Fibroblast of the aortic adventitia (primary cell): ENCODE measurements around the gene TEC. TPM values are rescaled to one million over a fixed set of nuclear protein-coding genes. Genes with fewer than 3 reads are reported as not detected.

Experiments
- DNase-seq: peaks from one replicate; pipeline ENCODE4 v3.0.0-alpha.2; 2010; ENCODE audit warnings: low read depth
- H3K4me3 ChIP-seq: 2 replicates; pipeline ENCODE4 v1.5.1; 2011; ENCODE audit warnings: low read depth, mild to moderate bottlenecking, control low read depth, low read length, moderate library complexity
- total RNA-seq: library from RNA; depleted of rRNA; stranded (reverse); fragments of >200 nt; gene quantifications from 2 replicates; pipeline ENCODE4 v1.2.3, GENCODE V29; 2012; ENCODE audit warnings: low replicate concordance
- TF ChIP-seq, protein P1 (sequence below): IDR thresholded peaks from 2 replicates; pipeline ENCODE4 v1.5.1; 2011; ENCODE audit warnings: mild to moderate bottlenecking, low read length, control low read depth, inconsistent platforms; ENCODE audit not compliant: insufficient read depth

Gene TEC
- total RNA-seq, 1 donor, result 0.72 TPM

- no peak overlapping the region for H3K4me3 ChIP-seq
- DNase-seq, result no peak
- TF ChIP-seq, protein P1, sequence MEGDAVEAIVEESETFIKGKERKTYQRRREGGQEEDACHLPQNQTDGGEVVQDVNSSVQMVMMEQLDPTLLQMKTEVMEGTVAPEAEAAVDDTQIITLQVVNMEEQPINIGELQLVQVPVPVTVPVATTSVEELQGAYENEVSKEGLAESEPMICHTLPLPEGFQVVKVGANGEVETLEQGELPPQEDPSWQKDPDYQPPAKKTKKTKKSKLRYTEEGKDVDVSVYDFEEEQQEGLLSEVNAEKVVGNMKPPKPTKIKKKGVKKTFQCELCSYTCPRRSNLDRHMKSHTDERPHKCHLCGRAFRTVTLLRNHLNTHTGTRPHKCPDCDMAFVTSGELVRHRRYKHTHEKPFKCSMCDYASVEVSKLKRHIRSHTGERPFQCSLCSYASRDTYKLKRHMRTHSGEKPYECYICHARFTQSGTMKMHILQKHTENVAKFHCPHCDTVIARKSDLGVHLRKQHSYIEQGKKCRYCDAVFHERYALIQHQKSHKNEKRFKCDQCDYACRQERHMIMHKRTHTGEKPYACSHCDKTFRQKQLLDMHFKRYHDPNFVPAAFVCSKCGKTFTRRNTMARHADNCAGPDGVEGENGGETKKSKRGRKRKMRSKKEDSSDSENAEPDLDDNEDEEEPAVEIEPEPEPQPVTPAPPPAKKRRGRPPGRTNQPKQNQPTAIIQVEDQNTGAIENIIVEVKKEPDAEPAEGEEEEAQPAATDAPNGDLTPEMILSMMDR, result no peak
These were observed 89.4 kb downstream of the TEC start for GRCh38 chr4:48180234-48180633.

DNA sequence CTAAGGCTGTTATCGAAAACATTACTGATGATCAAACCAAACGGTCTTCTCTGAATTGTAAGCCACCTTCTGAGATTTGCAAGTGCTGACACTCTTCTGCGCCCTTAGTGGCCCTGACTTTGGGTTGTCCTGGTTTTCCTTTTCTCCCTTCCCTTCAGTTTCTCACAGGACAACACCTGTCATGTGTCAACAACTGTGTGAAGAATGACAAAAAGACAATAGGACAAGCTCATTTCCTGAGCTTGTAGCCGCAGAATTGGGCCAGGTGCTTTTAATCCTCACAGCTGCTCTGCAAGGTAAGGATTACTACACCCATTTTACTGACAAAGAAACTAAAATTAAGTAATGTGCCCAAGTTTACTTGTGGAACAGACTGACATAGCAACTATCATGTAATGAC is 90.7 kb downstream of the TEC start:
- no peak overlapping the region for H3K4me3 ChIP-seq
- TF ChIP-seq, protein P1, result no peak
- no peak for DNase-seq

DNA sequence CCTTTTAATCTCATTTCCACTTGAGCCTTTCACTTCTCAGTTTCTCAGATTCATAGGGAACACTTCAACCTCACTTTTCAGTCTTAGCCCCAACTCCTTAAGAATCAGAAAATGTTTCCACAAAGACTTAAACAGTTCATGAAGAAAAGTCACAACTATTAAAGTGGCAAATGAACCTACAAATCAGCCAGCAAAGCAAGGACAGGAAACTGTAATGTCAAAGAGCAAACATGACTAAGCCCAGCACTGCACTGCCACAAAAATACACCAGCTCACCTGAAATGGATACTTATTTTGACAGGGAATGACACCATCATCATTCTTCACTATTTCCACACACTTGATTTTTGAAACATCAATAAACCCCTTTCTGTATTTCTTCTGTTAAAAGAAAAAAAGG is 93.8 kb downstream of the TEC start:
- TF ChIP-seq, protein P1, result no peak
- no peak for DNase-seq
- no peak overlapping the region for H3K4me3 ChIP-seq

DNA sequence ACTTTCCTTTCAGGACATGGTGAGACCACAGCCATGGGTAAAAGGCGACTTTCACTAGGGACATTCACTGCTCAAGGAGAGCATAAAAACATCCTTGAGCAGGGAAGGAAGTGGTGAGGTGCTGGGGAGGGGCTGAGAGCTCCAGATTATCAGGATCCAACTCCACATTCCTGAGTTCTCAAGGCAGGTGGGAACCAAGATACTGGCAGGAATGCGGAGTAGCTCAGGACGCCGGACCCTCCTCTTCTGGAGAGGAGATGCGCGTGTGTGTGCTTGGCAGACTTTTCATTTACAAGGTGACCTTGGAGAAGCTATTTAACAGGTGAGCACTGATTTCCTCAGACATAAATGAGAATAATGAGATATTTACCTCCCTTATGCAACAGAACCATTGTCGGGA is 94.3 kb downstream of the TEC start:
- TF ChIP-seq, protein P1, result no peak
- no peak overlapping the region for H3K4me3 ChIP-seq
- DNase-seq, result no peak

DNA sequence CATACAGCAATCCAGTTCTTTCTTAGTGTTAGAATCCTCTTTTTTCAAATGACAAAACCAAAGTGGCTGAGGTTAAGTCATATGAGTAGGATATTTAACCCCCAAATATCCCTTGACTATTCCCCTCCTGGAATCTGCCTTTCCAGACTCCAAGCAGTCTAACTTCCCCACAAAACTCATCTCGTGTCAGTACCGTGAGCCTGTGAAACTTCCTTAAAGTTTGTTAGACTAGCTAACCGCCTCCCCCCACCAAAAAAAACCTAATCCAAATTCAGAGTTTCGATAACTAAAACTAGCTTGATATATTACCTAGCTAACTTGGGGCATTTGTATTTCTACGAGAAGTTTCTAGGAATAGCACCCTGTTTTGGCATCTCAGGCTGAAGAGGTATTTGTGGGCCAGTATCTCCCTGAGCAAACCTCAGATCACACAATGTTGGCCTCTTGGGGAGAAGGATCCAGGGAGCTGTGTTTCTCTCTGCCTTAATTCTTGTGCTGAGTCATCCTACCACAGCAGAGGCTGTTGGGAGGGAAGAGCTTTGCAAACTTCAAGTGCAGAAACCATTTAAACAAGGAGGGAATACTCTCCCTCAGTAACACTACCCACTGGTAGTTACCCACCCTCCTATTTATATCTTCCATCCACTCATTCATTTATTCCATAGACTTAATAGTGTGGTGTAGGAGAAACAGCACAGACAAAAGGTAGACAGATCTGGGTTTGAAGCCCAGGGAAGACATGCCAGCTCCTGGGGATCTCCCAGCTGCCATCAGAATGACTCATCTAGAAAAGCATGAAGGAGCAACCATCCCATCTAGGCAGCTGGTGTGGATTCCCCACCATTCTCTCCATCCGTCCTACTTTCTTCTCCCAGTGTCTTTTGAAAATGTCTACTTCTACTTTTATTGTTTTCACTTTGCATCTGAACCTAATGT is 96.3 kb downstream of the TEC start:
- TF ChIP-seq, protein P1, result no peak
- peak; percentile 74 for DNase-seq
- no peak overlapping the region for H3K4me3 ChIP-seq

GRCh38 chr4:48172651-48173050 is 97.0 kb downstream of the TEC start:
- no peak for DNase-seq
- TF ChIP-seq, protein P1, result no peak
- H3K4me3 ChIP-seq, result no peak overlapping the region
